Brain microvascular endothelial cell (primary cell): ENCODE results near the gene NKX2-2.

Experiments
- DNase-seq: peaks from one replicate; pipeline ENCODE4 v3.0.0-alpha.2; 2020
- H3K27ac ChIP-seq: fragments of 250-450 bp; sonication (Bioruptor Pico); 2 replicates; pipeline ENCODE4 v1.5.1; 2020; ENCODE audit warnings: mild to moderate bottlenecking, moderate library complexity
- H3K27me3 ChIP-seq: fragments of 250-450 bp; sonication (Bioruptor Pico); replicated peaks from 2 replicates; pipeline ENCODE4 v1.5.1; 2020; ENCODE audit warnings: mild to moderate bottlenecking
- H3K36me3 ChIP-seq: fragments of 250-450 bp; sonication (Bioruptor Pico); replicated peaks from 2 replicates; pipeline ENCODE4 v1.5.1; 2020; ENCODE audit warnings: mild to moderate bottlenecking
- H3K4me3 ChIP-seq: 2 replicates; pipeline ENCODE4 v1.5.1; 2011; ENCODE audit warnings: low read depth, mild to moderate bottlenecking, control low read depth, low read length, moderate library complexity
- CTCF ChIP-seq: IDR thresholded peaks from 2 replicates; pipeline ENCODE4 v1.5.1; 2011; ENCODE audit warnings: low read depth, mild to moderate bottlenecking, moderate library complexity, low read length, control low read depth, inconsistent platforms; ENCODE audit errors: missing control alignments
- in situ Hi-C: cut with HindIII; loops from 2 replicates; pipeline ENCODE4 v1.10.0; 2017; ENCODE audit warnings: low sequenced_read_pairs, low pct_ligation_motif_present

Gene NKX2-2

DNA sequence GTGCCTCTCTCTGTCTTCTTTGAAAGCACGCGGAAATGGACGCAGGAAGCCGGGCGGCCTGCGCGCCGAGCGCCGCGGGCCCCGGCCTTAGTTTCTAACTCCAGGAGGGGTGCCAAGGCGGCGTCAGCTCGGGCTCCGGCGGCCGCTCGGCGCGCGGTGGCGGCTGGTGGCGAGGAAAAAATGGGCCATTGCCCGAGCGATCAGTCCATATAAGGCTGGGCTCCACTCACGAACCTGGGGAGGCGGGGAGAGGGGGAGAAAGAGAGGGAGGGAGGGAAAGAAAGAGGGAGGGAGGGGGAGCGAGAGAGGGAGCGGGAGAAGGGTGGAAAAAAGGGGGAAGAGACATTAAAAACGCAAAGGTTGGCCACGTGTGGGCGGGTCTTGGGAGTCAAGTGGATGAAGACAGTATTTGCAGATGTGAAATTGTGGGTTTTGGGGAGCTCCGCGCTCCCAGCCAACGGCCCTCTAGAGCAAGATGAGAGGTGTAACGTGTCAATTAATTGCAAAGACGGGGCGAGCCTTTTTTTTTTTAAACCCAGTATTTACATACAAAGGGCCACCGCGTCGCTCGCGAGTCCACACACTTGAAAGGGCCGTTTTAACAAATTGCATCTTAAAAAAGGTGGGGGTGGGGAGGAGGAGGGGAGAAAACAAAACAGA is at the start of gene NKX2-2:
Gene NKX2-2, minus strand, starts transcription at position 184 of the 660 bp plus-strand sequence. CDS start 395 bp downstream, outside the sequence.
- Histone ChIP-seq H3K4me3 (no peak within 1 kb of the TSS), H3K36me3 (no peaks in the 10 kb centered on the region), H3K27ac (no peak within 1 kb of the TSS), H3K27me3 (peaks cover 86% of the 10 kb centered on the region)
- in situ Hi-C loops: no loop called here
- TF ChIP-seq CTCF: no peak
- no peak for DNase-seq

DNA sequence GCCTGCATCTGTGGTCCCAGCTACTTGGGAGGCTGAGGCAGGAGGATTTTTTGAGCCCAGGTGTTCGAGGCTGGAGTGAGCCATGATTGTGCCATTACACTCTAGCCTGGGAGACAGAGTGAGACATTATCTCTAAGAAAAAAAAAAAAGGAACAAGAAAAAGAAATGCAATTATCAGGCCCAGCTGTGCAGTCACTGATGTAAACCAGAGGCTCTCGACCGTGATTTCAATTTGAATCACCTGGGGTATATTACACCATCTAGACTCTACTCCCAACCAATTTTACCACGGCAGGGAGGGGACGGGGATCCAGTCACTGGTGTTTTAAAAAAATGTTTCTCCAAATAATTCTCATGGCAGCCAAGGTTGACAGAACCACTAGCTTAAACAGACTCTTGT is 48.8 kb upstream of the NKX2-2 start:
- no peak for DNase-seq
- TF ChIP-seq CTCF: no peak
- no peak overlapping the region for H3K27ac ChIP-seq
- in situ Hi-C loops: no loop called here
- no peaks in the 10 kb centered on the region for H3K36me3 ChIP-seq
- no peaks in the 10 kb centered on the region for H3K27me3 ChIP-seq
- H3K4me3 ChIP-seq: no peak overlapping the region

DNA sequence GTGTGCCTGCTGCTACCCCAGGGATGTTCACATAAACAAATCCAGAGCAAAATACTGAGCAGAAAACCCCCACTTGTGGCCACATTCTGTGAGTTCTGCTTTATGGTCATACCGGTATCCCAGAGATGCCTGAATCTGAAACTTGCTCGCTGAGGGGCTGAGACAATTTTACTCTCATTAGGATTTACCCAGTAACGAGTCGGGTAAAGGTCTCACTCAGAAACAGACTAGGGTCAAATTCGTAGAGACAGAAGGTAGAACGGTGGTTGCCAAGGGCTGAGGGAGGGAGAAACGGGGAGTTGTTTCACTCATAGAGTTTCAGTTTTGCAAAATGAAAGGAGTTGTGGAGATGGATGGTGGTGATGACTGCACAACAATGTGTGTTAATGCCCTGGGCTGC is 45.4 kb upstream of the NKX2-2 start:
- TF ChIP-seq CTCF: no peak
- DNase-seq: no peak
- no peaks in the 10 kb centered on the region for H3K27me3 ChIP-seq

GRCh38 chr20:21557241-21558020 is 43.6 kb upstream of the NKX2-2 start:
- DNase-seq: no peak
- TF ChIP-seq CTCF: no peak
- H3K4me3 ChIP-seq: no peak overlapping the region
- H3K27ac ChIP-seq: no peak overlapping the region
- H3K27me3 ChIP-seq: no peaks in the 10 kb centered on the region
- in situ Hi-C loops: no loop called here
- H3K36me3 ChIP-seq: no peaks in the 10 kb centered on the region

More for the DNA sequence above, 45.4 kb upstream of the NKX2-2 start:
- no peaks in the 10 kb centered on the region for H3K36me3 ChIP-seq
- no peak overlapping the region for H3K4me3 ChIP-seq
- no peak overlapping the region for H3K27ac ChIP-seq
- in situ Hi-C loops: no loop called here

- DNase-seq: no peak
- Histone ChIP-seq H3K36me3 (no peaks in the 10 kb centered on the region), H3K4me3 (no peak overlapping the region), H3K27ac (no peak overlapping the region), H3K27me3 (no peaks in the 10 kb centered on the region)
- in situ Hi-C loops: no loop called here
- no peak for TF ChIP-seq CTCF
Measured at GRCh38 chr20:21556398-21556797, 42.5 kb upstream of the NKX2-2 start.
